GM18507 (cell line): ENCODE data around the gene LBHD1.
"Not testable (repeated sequence)": the region's sequence is repeated elsewhere in the genome, so short reads cannot be mapped to it uniquely, and the experiment has no call there.

Experiments used
- DNase-seq: peaks from one replicate; pipeline ENCODE4 v3.0.0; 2011; ENCODE audit warnings: low read depth; ENCODE audit not compliant: insufficient read length; ENCODE audit errors: extremely low spot score
- FAIRE-seq: peaks from 2 replicates; lab custom pipeline; 2011; peaks lifted over from hg19 to GRCh38; lab: Jason Lieb, UNC

Gene LBHD1

GRCh38 chr11:62627713-62628112 lies 44.4 kb downstream of the LBHD1 start:
- FAIRE-seq: no peak
- DNase-seq: no peak

DNA sequence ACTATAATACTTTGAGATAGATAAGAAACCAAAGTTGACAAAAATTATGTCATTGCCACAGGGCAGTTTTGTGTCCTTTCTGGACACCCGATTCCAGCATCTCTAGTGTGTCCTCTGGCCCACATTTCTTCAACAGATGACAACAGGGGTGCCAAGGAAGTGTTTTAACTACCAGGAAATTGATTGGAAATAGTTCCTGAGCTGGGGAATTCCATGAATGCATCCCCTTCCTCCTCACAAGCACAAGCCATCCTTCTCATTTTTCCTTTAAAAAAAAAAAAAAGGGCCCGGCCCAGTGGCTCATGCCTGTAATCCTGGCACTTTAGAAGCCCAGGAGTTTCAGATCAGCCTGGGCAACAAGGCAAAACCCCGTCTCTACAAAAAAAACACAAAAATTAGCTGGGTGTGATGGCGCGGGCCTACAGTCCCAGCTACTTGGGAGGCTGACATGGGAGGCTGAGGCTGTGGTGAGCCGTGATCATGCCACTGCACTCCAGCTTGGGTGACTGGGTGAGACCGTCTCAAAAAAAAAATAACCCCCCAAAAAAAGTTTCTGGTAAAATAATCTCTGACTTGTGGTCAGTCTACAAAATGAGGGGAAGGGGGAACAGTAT lies 49.5 kb downstream of the LBHD1 start:
- no peak for DNase-seq
- no peak for FAIRE-seq

DNA sequence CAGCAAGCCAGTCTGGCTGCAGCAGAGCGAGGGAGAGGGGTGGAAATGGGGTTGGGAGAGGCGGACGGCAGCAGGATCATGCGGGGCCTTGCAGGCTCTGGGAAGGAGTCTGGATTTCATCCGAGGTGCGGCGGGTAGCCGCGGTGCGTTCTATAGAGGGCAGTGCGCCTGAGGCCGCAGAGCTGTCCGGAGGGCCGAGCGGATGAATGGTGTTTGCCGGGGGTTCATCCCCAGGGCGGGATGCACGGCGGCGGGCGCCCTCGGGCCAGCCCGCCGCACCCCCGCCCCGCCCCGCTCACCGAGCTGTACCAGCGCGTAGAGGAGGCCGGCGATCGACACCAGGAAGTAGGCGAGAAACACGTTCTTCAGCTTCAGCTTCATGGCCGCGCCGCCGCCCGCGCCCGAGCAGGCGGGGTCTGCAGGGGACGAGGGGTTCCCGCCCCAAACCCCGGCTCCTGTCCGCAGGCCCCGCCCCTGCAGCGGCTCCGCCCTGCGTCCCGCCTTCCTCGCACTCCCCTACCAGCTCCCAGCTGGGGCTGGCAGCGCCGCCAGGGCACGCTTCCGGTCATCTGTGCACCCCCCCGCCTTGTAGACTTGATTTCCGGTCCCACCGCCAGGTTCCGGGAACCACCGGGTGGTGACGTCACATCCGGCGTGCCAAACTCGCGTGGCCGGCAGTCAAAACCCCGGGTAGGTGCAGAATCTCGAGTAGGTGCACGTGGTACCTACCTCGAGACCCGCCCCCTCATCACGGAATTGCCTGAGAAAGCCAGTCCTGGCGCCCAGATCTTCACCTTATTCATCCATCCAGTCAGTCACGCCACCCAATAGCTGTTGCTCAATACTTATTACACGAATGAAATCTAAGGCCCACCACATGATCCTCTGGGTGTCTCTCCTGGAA lies 50.2 kb downstream of the LBHD1 start, which contains the start of gene B3GAT3:
Gene B3GAT3, minus strand, starts transcription at position 420 of the 904 bp plus-strand sequence. Its CDS starts 39 bp downstream, at position 381.
- peak; percentile 93 for FAIRE-seq
- peak; percentile 99 for DNase-seq

GRCh38 chr11:62621027-62621566 lies 51.0 kb downstream of the LBHD1 start:
- DNase-seq (no peak), FAIRE-seq (no peak)

DNA sequence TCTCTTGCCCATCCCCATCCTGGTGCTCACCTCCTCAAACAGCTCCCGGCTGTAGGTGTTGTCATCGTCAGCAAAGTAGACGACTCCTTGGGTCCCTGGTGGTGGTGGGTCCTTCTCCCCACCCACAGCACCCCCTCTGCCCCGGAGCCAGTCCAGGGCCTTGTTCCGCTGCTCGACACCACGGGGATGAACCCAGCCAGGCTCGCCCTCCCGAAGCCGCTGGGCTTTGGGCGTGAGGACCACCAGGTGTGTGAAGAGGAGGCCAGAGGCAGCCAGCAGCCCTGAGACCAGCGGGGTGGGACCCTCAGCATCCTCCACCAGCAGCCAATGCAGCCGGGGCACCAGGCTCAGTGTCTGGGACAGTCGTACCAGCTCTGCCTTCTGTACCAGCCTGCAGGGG lies 55.1 kb downstream of the LBHD1 start:
- not testable (repeated sequence) for DNase-seq, FAIRE-seq

DNA sequence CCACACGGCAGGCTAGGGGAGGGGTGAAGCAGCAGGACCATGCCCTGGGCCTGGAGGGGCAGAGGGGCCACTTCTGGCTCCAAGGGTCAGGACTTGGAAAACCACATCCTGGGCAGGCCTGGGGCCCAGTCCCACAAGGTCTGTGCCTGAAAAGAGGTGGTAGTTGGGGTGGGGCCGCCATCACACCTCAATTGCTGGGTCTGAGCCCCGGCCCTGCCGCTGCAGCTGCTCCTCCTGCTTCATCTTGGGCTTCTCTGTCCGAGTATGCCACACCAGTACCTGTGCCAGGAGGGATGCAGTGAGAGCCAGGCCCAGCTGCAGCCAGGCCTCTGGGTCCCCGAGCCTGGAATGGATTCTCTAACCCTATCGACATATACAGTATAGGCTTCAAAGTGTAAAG lies 56.5 kb downstream of the LBHD1 start:
- DNase-seq (no peak), FAIRE-seq (no peak)

DNA sequence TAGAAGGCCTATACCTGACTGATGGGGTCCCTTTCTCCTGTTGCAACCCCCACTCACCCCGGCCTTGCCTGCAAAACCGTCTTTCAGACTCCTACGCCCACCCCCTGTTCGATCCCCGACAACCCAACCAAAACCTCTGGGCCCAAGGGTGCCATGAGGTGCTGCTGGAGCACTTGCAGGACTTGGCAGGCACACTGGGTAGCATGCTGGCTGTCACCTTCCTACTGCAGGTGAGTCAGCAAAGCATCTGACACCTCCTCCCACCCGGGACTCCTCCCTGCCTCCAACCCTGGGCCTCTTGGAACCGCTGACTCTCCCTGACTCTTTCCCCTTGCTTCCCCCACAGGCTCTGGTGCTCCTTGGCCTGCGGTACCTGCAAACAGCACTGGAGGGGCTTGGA lies 57.8 kb downstream of the LBHD1 start:
- DNase-seq (no peak), FAIRE-seq (no peak)

GRCh38 chr11:62613291-62613778 lies 58.7 kb downstream of the LBHD1 start:
- DNase-seq: no peak
- FAIRE-seq: no peak
